Keratinocyte (primary cell): Measurements from ENCODE around the gene PUDP. TPM values are rescaled to one million over a fixed set of nuclear protein-coding genes. Genes with fewer than 3 reads are reported as not detected.

Experiments
- DNase-seq: peaks from one replicate; pipeline ENCODE4 v3.0.0-alpha.2; 2011; ENCODE audit warnings: low read depth, missing footprints, low spot score
- FAIRE-seq: peaks from 2 replicates; lab custom pipeline; 2011; peaks lifted over from hg19 to GRCh38; lab: Jason Lieb, UNC
- H2AFZ ChIP-seq: 2 replicates; pipeline ENCODE4 v1.6.0; 2012; ENCODE audit warnings: low read length, control low read depth, inconsistent platforms; ENCODE audit not compliant: control insufficient read depth
- H3K27ac ChIP-seq: 2 replicates; pipeline ENCODE4 v1.5.1; 2011; ENCODE audit warnings: low read length; ENCODE audit not compliant: control insufficient read depth, insufficient read depth
- H3K27me3 ChIP-seq: 3 replicates; pipeline ENCODE4 v1.6.0; 2011; ENCODE audit warnings: low read length; ENCODE audit not compliant: control insufficient read depth, insufficient read depth; ENCODE audit errors: extremely low read depth
- H3K36me3 ChIP-seq, 2 experiments: 2 replicates in 1 of 2; 3 replicates in 1 of 2; pipeline ENCODE4 v1.5.1; 2011; ENCODE audit warnings: low read length in 2 of 2, mild to moderate bottlenecking in 1 of 2; ENCODE audit not compliant: control insufficient read depth in 2 of 2, insufficient read depth in 2 of 2; ENCODE audit errors: extremely low read depth in 1 of 2
- H3K4me1 ChIP-seq: 3 replicates; pipeline ENCODE4 v1.5.1; 2011; ENCODE audit warnings: low read length; ENCODE audit not compliant: control insufficient read depth, insufficient read depth; ENCODE audit errors: extremely low read depth
- H3K4me2 ChIP-seq: 3 replicates; pipeline ENCODE4 v1.6.0; 2011; ENCODE audit warnings: low read depth, low read length; ENCODE audit not compliant: control insufficient read depth, insufficient read depth; ENCODE audit errors: extremely low read depth
- H3K4me3 ChIP-seq, 3 experiments: fragments of 200-600 bp in 1 of 3; sonication (generic) in 1 of 3; 2 replicates in 2 of 3; 3 replicates in 1 of 3; pipeline ENCODE4 v1.5.1; 2011 to 2016; ENCODE audit warnings: low read length in 3 of 3, mild to moderate bottlenecking in 3 of 3, control low read depth in 2 of 3, inconsistent platforms in 1 of 3, low read depth in 1 of 3, mixed read lengths in 1 of 3, mixed run types in 1 of 3, moderate library complexity in 1 of 3; ENCODE audit not compliant: control insufficient read depth in 2 of 3, insufficient read depth in 2 of 3; ENCODE audit errors: extremely low read depth in 1 of 3
- H3K79me2 ChIP-seq: 2 replicates; pipeline ENCODE4 v1.6.0; 2012; ENCODE audit warnings: low read length; ENCODE audit not compliant: control insufficient read depth, insufficient read depth
- H3K9ac ChIP-seq: 3 replicates; pipeline ENCODE4 v1.6.0; 2011; ENCODE audit warnings: low read length; ENCODE audit not compliant: control insufficient read depth, insufficient read depth; ENCODE audit errors: extremely low read depth
- H3K9me1 ChIP-seq: 3 replicates; pipeline ENCODE4 v1.6.0; 2011; ENCODE audit warnings: low read length; ENCODE audit not compliant: control insufficient read depth, insufficient read depth; ENCODE audit errors: extremely low read depth
- H3K9me3 ChIP-seq: 2 replicates; pipeline ENCODE4 v1.5.1; 2012; ENCODE audit warnings: low read depth, low read length; ENCODE audit not compliant: control insufficient read depth
- H4K20me1 ChIP-seq: 3 replicates; pipeline ENCODE4 v1.6.0; 2011; ENCODE audit warnings: low read length; ENCODE audit not compliant: control insufficient read depth, insufficient read depth; ENCODE audit errors: extremely low read depth
- CTCF ChIP-seq, 3 experiments: IDR thresholded peaks in 1 of 3; conservative IDR thresholded peaks in 1 of 3; optimal IDR thresholded peaks in 1 of 3; 2 replicates in 2 of 3; 3 replicates in 1 of 3; pipeline versions ENCODE3 to v1.5.1; 2011; ENCODE audit warnings: low read length in 3 of 3, mild to moderate bottlenecking in 3 of 3, moderate library complexity in 2 of 3, control low read depth in 1 of 3, inconsistent platforms in 1 of 3; ENCODE audit not compliant: insufficient read depth in 2 of 3; ENCODE audit errors: extremely low read depth in 1 of 3
- EZH2 ChIP-seq: IDR thresholded peaks from one replicate; pipeline ENCODE4 v1.6.1; 2012; ENCODE audit warnings: inconsistent platforms, mild to moderate bottlenecking, low read length, moderate library complexity
- dilution Hi-C: fragments of 300-500 bp; cut with MboI; formaldehyde crosslinking; loops from one replicate; pipeline ENCODE4 v1.7.0; 2020; ENCODE audit warnings: low sequenced_read_pairs; ENCODE audit not compliant: extremely low pct_ligation_motif_present
- polyA plus RNA-seq, 5 experiments: library from polyadenylated mRNA; depleted of rRNA in 3 of 5; stranded (reverse) in 3 of 5; stranded (forward) in 1 of 5; unstranded in 1 of 5; fragments of >200 nt; gene quantifications; 1 replicate in 1 of 5; 2 replicates in 3 of 5; 3 replicates in 1 of 5; pipeline versions ENCODE4 v1.2.1 to v1.2.3, GENCODE V29; 2011 to 2012; ENCODE audit warnings: missing spikeins in 2 of 5, low read depth in 1 of 5, low replicate concordance in 1 of 5

The PUDP gene
- polyA plus RNA-seq, 1 donor (not counting 4 experiments of a cell fraction or from before 2014, with no cell fraction given): 48.0 TPM

- H4K20me1 ChIP-seq: no peaks in the 10 kb centered on the region
- H3K36me3 ChIP-seq: peaks cover 5 to 6% of the 10 kb centered on the region in 2 experiments
- H2AFZ ChIP-seq: no peak overlapping the region
- no peak overlapping the region for H3K9ac ChIP-seq
- H3K27me3 ChIP-seq: no peaks in the 10 kb centered on the region
- DNase-seq (no peak), FAIRE-seq (no peak)
- H3K4me3 ChIP-seq: no peak overlapping the region
- H3K9me3 ChIP-seq: no peaks in the 10 kb centered on the region
- no peaks in the 10 kb centered on the region for H3K79me2 ChIP-seq
- no peaks in the 10 kb centered on the region for H3K9me1 ChIP-seq
- no peak overlapping the region for H3K4me2 ChIP-seq
- dilution Hi-C loops: no loop called here
- H3K4me1 ChIP-seq: peaks cover 4% of the 10 kb centered on the region
- H3K27ac ChIP-seq: no peak overlapping the region
- TF ChIP-seq CTCF (optimal IDR thresholded peaks at IDR 0.05 in 1 of 3, IDR thresholded peaks at IDR 0.05 in 1 of 3, conservative IDR thresholded peaks at IDR 0.05 in 1 of 3; ENCODE audit: extremely low read depth in 1 of 3, insufficient read depth in 2 of 3, low read length in 3 of 3) (no peak), EZH2 (no peak)
These were observed 95.4 kb downstream of the PUDP start for GRCh38 chrX:7052541-7052940.

- TF ChIP-seq CTCF (optimal IDR thresholded peaks at IDR 0.05 in 1 of 3, IDR thresholded peaks at IDR 0.05 in 1 of 3, conservative IDR thresholded peaks at IDR 0.05 in 1 of 3; ENCODE audit: extremely low read depth in 1 of 3, insufficient read depth in 2 of 3, low read length in 3 of 3) (no peak), EZH2 (no peak)
- Histone ChIP-seq H3K27me3 (no peaks in the 10 kb centered on the region), H3K79me2 (no peaks in the 10 kb centered on the region), H3K9ac (no peak overlapping the region), H3K9me3 (no peaks in the 10 kb centered on the region), H3K9me1 (no peaks in the 10 kb centered on the region), H3K4me2 (no peak overlapping the region), H2AFZ (no peak overlapping the region), H3K4me1 (no peaks in the 10 kb centered on the region), H3K4me3 (no peak overlapping the region), H3K36me3 (peaks cover 0 to 5% of the 10 kb centered on the region in 2 experiments), H4K20me1 (no peaks in the 10 kb centered on the region), H3K27ac (no peak overlapping the region)
- no peak for DNase-seq
- dilution Hi-C loops: no loop called here
- FAIRE-seq: no peak
These were observed 97.7 kb downstream of the PUDP start for GRCh38 chrX:7050271-7050670.
